Suprapubic skin (tissue), 4 donors: ENCODE measurements around the gene CTNNA3. TPM values are rescaled to one million over a fixed set of nuclear protein-coding genes. Genes with fewer than 3 reads are reported as not detected.

ENCODE experiments used
- DNase-seq, 2 donors: peaks; one replicate each; pipeline ENCODE4 v3.0.0-alpha.2; 2019; ENCODE audit warnings: low spot score in 2 of 2
- H3K27ac ChIP-seq: fragments of 200-600 bp; sonication (generic); one replicate; pipeline ENCODE4 v1.5.1; 2019
- H3K27me3 ChIP-seq: fragments of 200-600 bp; sonication (generic); one replicate; pipeline ENCODE4 v1.5.1; 2019
- H3K36me3 ChIP-seq: fragments of 200-600 bp; sonication (generic); one replicate; pipeline ENCODE4 v1.5.1; 2019
- H3K4me1 ChIP-seq: fragments of 200-600 bp; sonication (generic); one replicate; pipeline ENCODE4 v1.5.1; 2019
- H3K4me3 ChIP-seq: fragments of 200-600 bp; sonication (generic); one replicate; pipeline ENCODE4 v1.5.1; 2019; ENCODE audit warnings: mild to moderate bottlenecking
- H3K9me3 ChIP-seq: fragments of 200-600 bp; sonication (generic); one replicate; pipeline ENCODE4 v1.5.1; 2019
- EP300 ChIP-seq: sonication (generic); formaldehyde crosslinking; IDR thresholded peaks from one replicate; pipeline ENCODE4 v1.6.1; 2017; ENCODE audit warnings: antibody characterized with exemption
- POLR2A ChIP-seq, 2 donors: fragments of 450-650 bp; IDR thresholded peaks; one replicate each; pipeline ENCODE4 v1.6.1; 2017; ENCODE audit warnings: antibody characterized with exemption in 2 of 2, mild to moderate bottlenecking in 2 of 2, moderate library complexity in 2 of 2
- POLR2AphosphoS5 ChIP-seq, 3 donors: sonication (generic); formaldehyde crosslinking; IDR thresholded peaks; one replicate each; pipeline ENCODE4 v1.6.1; 2017; ENCODE audit warnings: antibody characterized with exemption in 3 of 3
- WGBS: methylation state at CpG from one replicate; pipeline ENCODE4 v1.1.5; 2018; 5-methylcytosine and 5-hydroxymethylcytosine counted together
- total RNA-seq, 4 donors: library from RNA; depleted of rRNA; stranded (reverse); fragments of >200 nt; gene quantifications; one replicate each; pipeline ENCODE4 v1.1.0, GENCODE V29; 2016
- TF ChIP-seq, protein P1 (sequence below), 2 donors: fragments of 200-600 bp in 1 of 2; fragments of 450-650 bp in 1 of 2; sonication (generic) in 1 of 2; IDR thresholded peaks; one replicate each; pipeline ENCODE4 v1.5.1; 2016 to 2019; ENCODE audit warnings: antibody characterized with exemption in 2 of 2, mild to moderate bottlenecking in 1 of 2, moderate library complexity in 1 of 2

Gene CTNNA3
- total RNA-seq, 4 donors from 2014 or later, result 0.08 to 0.29 (median 0.21) TPM

DNA sequence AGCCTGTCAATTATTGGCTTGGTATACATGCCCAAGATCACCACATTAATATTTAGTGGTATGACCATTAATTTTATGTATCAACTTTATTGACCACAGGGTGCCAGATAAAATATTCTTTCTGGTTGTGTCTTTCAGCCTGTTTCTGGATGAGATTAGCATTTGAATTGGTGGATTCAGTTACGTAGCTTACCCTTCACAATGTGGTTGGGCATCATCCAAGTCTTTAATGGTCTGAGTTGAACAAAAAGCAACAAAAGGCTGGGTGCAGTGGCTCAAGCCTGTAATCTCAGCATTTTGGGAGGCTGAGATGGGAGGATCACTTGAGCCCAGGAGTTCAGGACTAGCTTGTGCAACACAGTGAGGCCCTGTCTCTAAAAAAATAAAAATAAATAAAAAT lies 1472.3 kb downstream of the CTNNA3 start:
- Histone ChIP-seq H3K4me1 (no peaks in the 10 kb centered on the region), H3K27me3 (no peaks in the 10 kb centered on the region), H3K9me3 (peaks cover 5% of the 10 kb centered on the region), H3K4me3 (no peak overlapping the region), H3K27ac (no peak overlapping the region), H3K36me3 (no peaks in the 10 kb centered on the region)
- TF ChIP-seq POLR2A (IDR thresholded peaks at IDR 0.05) (no peak), EP300 (no peak), POLR2AphosphoS5 (IDR thresholded peaks at IDR 0.05) (no peak)
- TF ChIP-seq, protein P1, sequence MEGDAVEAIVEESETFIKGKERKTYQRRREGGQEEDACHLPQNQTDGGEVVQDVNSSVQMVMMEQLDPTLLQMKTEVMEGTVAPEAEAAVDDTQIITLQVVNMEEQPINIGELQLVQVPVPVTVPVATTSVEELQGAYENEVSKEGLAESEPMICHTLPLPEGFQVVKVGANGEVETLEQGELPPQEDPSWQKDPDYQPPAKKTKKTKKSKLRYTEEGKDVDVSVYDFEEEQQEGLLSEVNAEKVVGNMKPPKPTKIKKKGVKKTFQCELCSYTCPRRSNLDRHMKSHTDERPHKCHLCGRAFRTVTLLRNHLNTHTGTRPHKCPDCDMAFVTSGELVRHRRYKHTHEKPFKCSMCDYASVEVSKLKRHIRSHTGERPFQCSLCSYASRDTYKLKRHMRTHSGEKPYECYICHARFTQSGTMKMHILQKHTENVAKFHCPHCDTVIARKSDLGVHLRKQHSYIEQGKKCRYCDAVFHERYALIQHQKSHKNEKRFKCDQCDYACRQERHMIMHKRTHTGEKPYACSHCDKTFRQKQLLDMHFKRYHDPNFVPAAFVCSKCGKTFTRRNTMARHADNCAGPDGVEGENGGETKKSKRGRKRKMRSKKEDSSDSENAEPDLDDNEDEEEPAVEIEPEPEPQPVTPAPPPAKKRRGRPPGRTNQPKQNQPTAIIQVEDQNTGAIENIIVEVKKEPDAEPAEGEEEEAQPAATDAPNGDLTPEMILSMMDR (IDR thresholded peaks at IDR 0.05), result no peak
- WGBS, result 63% methylated on average over 1 of the region's 1 CpG
- DNase-seq, result no peak

DNA sequence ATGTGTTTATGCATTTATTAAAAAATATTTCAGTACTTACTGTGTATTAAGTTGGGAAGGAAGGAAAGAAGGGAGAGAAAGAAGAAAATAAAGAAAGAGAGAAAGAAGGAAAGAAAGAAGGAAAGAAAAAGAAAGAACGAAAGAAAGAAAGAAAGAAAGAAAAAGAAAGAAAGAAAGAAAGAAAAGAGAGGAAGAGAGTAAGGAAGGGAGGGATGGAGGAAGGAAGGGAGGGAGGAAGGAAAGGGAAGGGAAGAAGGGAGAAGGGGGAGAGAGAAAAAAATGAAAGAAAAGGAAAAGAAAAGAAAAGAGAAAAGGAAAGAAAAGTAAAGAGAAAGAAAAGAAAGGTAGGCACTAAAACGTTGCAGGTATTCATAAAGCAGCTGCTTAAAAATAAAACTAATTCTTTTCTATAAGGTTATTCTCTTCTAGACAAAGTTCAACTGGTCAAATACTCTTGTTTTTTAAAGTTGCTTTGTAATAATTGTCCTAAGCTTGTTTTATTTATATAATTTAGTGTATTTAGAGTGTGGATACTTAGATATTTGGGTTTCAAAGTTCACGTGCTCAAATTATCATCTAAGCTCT lies 1473.4 kb downstream of the CTNNA3 start:
- Histone ChIP-seq H3K9me3 (peaks cover 4% of the 10 kb centered on the region), H3K4me1 (no peaks in the 10 kb centered on the region), H3K4me3 (no peak overlapping the region), H3K27me3 (no peaks in the 10 kb centered on the region), H3K27ac (no peak overlapping the region), H3K36me3 (no peaks in the 10 kb centered on the region)
- TF ChIP-seq EP300, result no peak
- no peak for TF ChIP-seq POLR2A (IDR thresholded peaks at IDR 0.05)
- TF ChIP-seq POLR2AphosphoS5 (IDR thresholded peaks at IDR 0.05), result no peak
- TF ChIP-seq, protein P1 (IDR thresholded peaks at IDR 0.05), result no peak
- no peak for DNase-seq
- 84% methylated on average over 3 of the region's 3 CpGs for WGBS

DNA sequence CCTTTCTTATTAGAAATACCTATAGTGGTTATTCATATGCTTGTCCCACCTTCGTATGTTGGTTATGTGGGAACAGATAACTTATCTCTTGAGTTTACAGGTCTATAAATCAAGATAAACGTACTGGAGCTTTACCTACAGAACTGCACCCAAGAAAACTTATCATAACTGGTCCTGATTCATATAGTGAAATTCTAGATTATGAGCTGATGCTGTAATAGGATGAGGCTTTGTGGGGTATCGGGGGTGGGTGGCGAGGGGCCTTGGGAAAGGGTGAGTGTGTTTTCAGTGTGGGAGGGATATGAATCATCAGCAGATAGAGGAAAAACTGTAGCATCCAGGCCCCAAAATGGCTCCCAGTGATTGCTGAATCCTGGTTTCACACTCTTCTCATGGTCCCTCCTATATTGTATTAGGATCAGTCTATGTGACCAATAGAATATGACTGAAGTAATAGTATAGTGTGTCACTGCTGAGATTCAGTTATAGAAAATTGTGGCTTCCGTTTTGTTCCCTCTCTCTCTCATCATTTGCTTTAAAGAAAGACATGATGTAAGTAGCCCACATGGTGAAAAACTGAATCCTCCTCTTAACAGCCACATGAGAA lies 1476.9 kb downstream of the CTNNA3 start:
- Histone ChIP-seq H3K4me1 (no peaks in the 10 kb centered on the region), H3K27ac (no peak overlapping the region), H3K9me3 (no peaks in the 10 kb centered on the region), H3K27me3 (no peaks in the 10 kb centered on the region), H3K4me3 (no peak overlapping the region), H3K36me3 (no peaks in the 10 kb centered on the region)
- WGBS, result 71% methylated on average over 5 of the region's 5 CpGs
- no peak for DNase-seq
- TF ChIP-seq, protein P1 (IDR thresholded peaks at IDR 0.05), result no peak
- no peak for TF ChIP-seq EP300

DNA sequence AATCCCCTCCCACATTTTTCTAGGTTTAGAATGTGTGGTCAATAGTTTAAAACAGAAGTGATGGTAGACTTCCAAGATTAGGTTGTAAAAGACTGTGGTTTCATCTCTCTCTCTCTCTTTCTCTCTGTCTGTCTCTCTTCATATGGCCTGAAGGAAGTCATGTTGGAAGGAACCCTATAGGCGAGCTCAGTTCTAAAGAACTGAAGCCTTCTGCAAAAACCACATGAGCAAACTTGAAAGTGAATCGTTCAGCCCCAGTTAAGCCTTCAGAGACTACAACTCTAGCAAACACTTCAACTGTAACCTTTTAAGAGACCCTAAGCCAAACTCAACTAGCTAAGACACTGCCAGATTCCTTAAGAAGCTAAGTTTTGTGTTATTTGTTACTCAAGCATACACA lies 1477.7 kb downstream of the CTNNA3 start:
- H3K27ac ChIP-seq, result no peak overlapping the region
- H3K27me3 ChIP-seq, result no peaks in the 10 kb centered on the region
- DNase-seq, result no peak
- 65% methylated on average over 2 of the region's 2 CpGs for WGBS
- no peaks in the 10 kb centered on the region for H3K4me1 ChIP-seq
- TF ChIP-seq POLR2A (IDR thresholded peaks at IDR 0.05) (no peak), EP300 (no peak), POLR2AphosphoS5 (IDR thresholded peaks at IDR 0.05) (no peak)
- TF ChIP-seq, protein P1 (IDR thresholded peaks at IDR 0.05), result no peak
- H3K36me3 ChIP-seq, result no peaks in the 10 kb centered on the region
- H3K9me3 ChIP-seq, result no peaks in the 10 kb centered on the region
- H3K4me3 ChIP-seq, result no peak overlapping the region

DNA sequence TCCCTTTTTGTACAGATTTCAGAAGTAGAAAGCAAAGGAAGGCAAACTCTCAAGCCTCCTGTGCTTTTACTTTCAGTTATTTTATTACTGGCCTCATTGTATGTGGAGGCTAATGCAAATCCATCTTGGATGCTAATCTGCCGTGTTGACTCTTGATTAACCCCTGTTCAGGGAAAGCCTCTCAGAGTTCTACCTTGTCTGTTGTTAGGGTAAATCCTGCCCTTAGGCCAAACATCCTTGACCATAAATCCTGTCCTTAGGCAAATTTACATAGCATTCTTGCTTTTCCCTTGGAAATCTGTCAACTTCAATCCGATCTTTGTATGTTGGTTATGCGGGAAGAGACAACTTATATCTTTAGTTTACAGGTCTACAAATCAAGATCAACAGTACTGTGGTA lies 1480.1 kb downstream of the CTNNA3 start:
- Histone ChIP-seq H3K27ac (no peak overlapping the region), H3K9me3 (no peaks in the 10 kb centered on the region), H3K4me1 (no peaks in the 10 kb centered on the region), H3K36me3 (no peaks in the 10 kb centered on the region), H3K4me3 (no peak overlapping the region), H3K27me3 (no peaks in the 10 kb centered on the region)
- 79% methylated on average over 3 of the region's 3 CpGs for WGBS
- TF ChIP-seq, protein P1 (IDR thresholded peaks at IDR 0.05), result no peak
- TF ChIP-seq POLR2A (IDR thresholded peaks at IDR 0.05), result no peak
- no peak for TF ChIP-seq EP300
- TF ChIP-seq POLR2AphosphoS5 (IDR thresholded peaks at IDR 0.05), result no peak
- DNase-seq, result no peak
